ENCODE results near the gene TREX2. TPM values are rescaled to one million over a fixed set of nuclear protein-coding genes. Genes with fewer than 3 reads are reported as not detected.

TREX2 gene
- total RNA-seq (under 1 TPM in 3 of 4 donors, not detected in 1; 0.25 to 0.56 (median 0.42) TPM), polyA plus RNA-seq (under 1 TPM in 2 of 3 donors, not detected in 1; 0.10 to 0.27 TPM)
- long read RNA-seq, donor 1, partial matches to known transcripts, result 1 of 3 reads
- long read RNA-seq, donor 1, other reads (novel, unspliced or antisense), result 2 of 3 reads
- long read RNA-seq, donor 2, partial matches to known transcripts, result 7 of 8 reads
- long read RNA-seq, donor 2, other reads (novel, unspliced or antisense), result 1 of 8 reads

- Histone ChIP-seq H3K36me3 (ENCODE audit: insufficient read depth in 1 of 2, low read depth in 1 of 2) (no peaks in the 10 kb centered on the region), H3K9me3 (no peaks in the 10 kb centered on the region), H3K4me1 (no peaks in the 10 kb centered on the region), H3K27me3 (ENCODE audit: insufficient read depth in 3 of 3, low read length in 2 of 3) (peaks cover 0 to 3% (median 0%) of the 10 kb centered on the region in 3 donors), H3K4me3 (no peak within 1 kb of the TSS), H3K27ac (no peak within 1 kb of the TSS)
- 84 to 88% (median 87%) methylated on average over 27 to 30 of the region's 30 CpGs for WGBS, 3 donors
- no peak for ATAC-seq
- intact Hi-C loops (cut with DNase I), result no loop called here
- TF ChIP-seq CTCF (IDR thresholded peaks at IDR 0.05), result no peak
- DNase-seq, result no peak
Observed at GRCh38 chrX:153445856-153446635, at the start of gene TREX2. Gene TREX2, minus strand, starts transcription at chrX:153446056. Its CDS starts 626 bp downstream, at chrX:153445430.

GRCh38 chrX:153495362-153495751 is 49.5 kb upstream of the TREX2 start:
- DNase-seq, result peak in 1 of 2 donors; percentile 58
- no peaks in the 10 kb centered on the region for H3K4me1 ChIP-seq
- H3K27me3 ChIP-seq (ENCODE audit: insufficient read depth in 3 of 3, low read length in 2 of 3), result peaks cover 0 to 11% (median 0%) of the 10 kb centered on the region in 3 donors
- no peak for TF ChIP-seq CTCF (IDR thresholded peaks at IDR 0.05)
- H3K4me3 ChIP-seq, result peak overlapping the region; percentile 48
- ATAC-seq, result peak in 1 of 4 donors; percentile 39
- no peak overlapping the region for H3K27ac ChIP-seq
- 31 to 59% (median 33%) methylated on average over 7 to 17 of the region's 17 CpGs for WGBS, 3 donors
- intact Hi-C loops (cut with DNase I), result no loop called here
- H3K36me3 ChIP-seq (ENCODE audit: insufficient read depth in 1 of 2, low read depth in 1 of 2), result no peaks in the 10 kb centered on the region
- H3K9me3 ChIP-seq, result no peaks in the 10 kb centered on the region

GRCh38 chrX:153494541-153495361 is 48.9 kb upstream of the TREX2 start, which contains the start of gene BGN:
Gene BGN, plus strand, starts transcription at chrX:153494980. Its CDS starts 9,652 bp downstream, at chrX:153504632.
- intact Hi-C loops (cut with DNase I), result no loop called here
- peak; percentile 16 for TF ChIP-seq CTCF (IDR thresholded peaks at IDR 0.05)
- Histone ChIP-seq H3K36me3 (ENCODE audit: insufficient read depth in 1 of 2, low read depth in 1 of 2) (no peaks in the 10 kb centered on the region), H3K27ac (no peak within 1 kb of the TSS), H3K4me3 (peak within 1 kb of the TSS; percentile 48), H3K27me3 (ENCODE audit: insufficient read depth in 3 of 3, low read length in 2 of 3) (peaks cover 0 to 11% (median 0%) of the 10 kb centered on the region in 3 donors), H3K4me1 (no peaks in the 10 kb centered on the region), H3K9me3 (no peaks in the 10 kb centered on the region)
- ATAC-seq, result peak; percentile 32 to 66 (median 49)
- peak in 1 of 2 donors; percentile 42 for DNase-seq
- WGBS, 3 donors, result 16 to 37% (median 16%) methylated on average over 7 to 33 of the region's 41 CpGs

- H3K36me3 ChIP-seq (ENCODE audit: insufficient read depth in 1 of 2, low read depth in 1 of 2), result no peaks in the 10 kb centered on the region
- peak in 1 of 2 donors; percentile 43 for DNase-seq
- no peak overlapping the region for H3K27ac ChIP-seq
- no peak overlapping the region for H3K4me3 ChIP-seq
- H3K9me3 ChIP-seq, result no peaks in the 10 kb centered on the region
- no peak for TF ChIP-seq CTCF (IDR thresholded peaks at IDR 0.05)
- ATAC-seq, result peak in 2 of 4 donors; percentile 28 to 50
- intact Hi-C loops (cut with DNase I), result no loop called here
- WGBS, 3 donors, result 77 to 87% (median 83%) methylated on average over 8 to 12 of the region's 12 CpGs
- peaks cover 0 to 11% (median 0%) of the 10 kb centered on the region in 3 donors for H3K27me3 ChIP-seq (ENCODE audit: insufficient read depth in 3 of 3, low read length in 2 of 3)
- H3K4me1 ChIP-seq, result no peaks in the 10 kb centered on the region
Observed at GRCh38 chrX:153494061-153494460, 48.2 kb upstream of the TREX2 start.

Measured in psoas muscle (tissue), 8 donors.